ENCODE results near the gene PABPC1L2A. TPM values are rescaled to one million over a fixed set of nuclear protein-coding genes. Genes with fewer than 3 reads are reported as not detected.
"Not testable (repeated sequence)": the region's sequence is repeated elsewhere in the genome, so short reads cannot be mapped to it uniquely, and the experiment has no call there.

Gene PABPC1L2A
- total and polyA plus RNA-seq, 10 donors: 0.20 to 0.63 TPM; not detected in 8

DNA sequence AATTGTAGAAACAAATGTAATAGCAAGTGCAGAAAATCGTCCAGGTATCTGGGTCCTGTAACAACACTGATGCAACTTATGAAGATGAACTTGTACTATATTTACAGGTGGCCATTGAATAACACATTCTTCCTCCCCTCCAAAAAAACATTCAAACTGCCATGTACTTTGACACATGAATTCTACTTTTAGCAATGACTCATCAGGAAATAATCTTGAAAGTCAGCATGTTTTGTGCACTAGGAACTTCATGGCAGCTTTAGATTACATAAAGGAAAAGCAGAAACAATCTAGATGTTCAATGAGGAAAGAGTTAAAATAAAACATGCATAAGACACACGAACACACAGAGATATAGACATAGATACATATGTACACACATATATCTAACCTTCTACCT is 2.5 kb downstream of the PABPC1L2A start:
- no peak overlapping the region for H3K27ac ChIP-seq
- no peak for DNase-seq
- intact Hi-C loops (cut with DNase I; ENCODE audit: low total_unique reads): no loop called here
- TF ChIP-seq CTCF (IDR thresholded peaks at IDR 0.05 in 8 of 11, conservative IDR thresholded peaks at IDR 0.05 in 3 of 11) (no peak), POLR2AphosphoS5 (IDR thresholded peaks at IDR 0.05) (no peak), POLR2A (IDR thresholded peaks at IDR 0.05) (no peak)
- H3K4me1 ChIP-seq: no peaks in the 10 kb centered on the region
- H3K9me3 ChIP-seq: no peaks in the 10 kb centered on the region
- no peaks in the 10 kb centered on the region for H3K36me3 ChIP-seq
- no peak overlapping the region for H3K4me3 ChIP-seq
- WGBS, 5 donors: 12 to 36% (median 22%) methylated on average over 2 of the region's 2 CpGs
- H3K27me3 ChIP-seq (replicated peaks in 1 of 7): peaks cover 0 to 10% (median 0%) of the 10 kb centered on the region in 7 donors

- Histone ChIP-seq H3K27me3 (replicated peaks in 1 of 7) (no peaks in the 10 kb centered on the region), H3K27ac (no peak overlapping the region), H3K4me3 (no peak overlapping the region), H3K4me1 (no peaks in the 10 kb centered on the region), H3K36me3 (no peaks in the 10 kb centered on the region), H3K9me3 (peaks cover 0 to 42% (median 9%) of the 10 kb centered on the region in 8 donors)
- peak; percentile 59 for DNase-seq
- 89 to 96% (median 93%) methylated on average over 3 to 31 of the region's 31 CpGs for WGBS, 5 donors
- intact Hi-C loops (cut with DNase I; ENCODE audit: low total_unique reads): no loop called here
- TF ChIP-seq POLR2AphosphoS5 (IDR thresholded peaks at IDR 0.05) (no peak), CTCF (IDR thresholded peaks at IDR 0.05 in 8 of 11, conservative IDR thresholded peaks at IDR 0.05 in 3 of 11) (no peak), POLR2A (IDR thresholded peaks at IDR 0.05) (no peak)
These were observed 9.8 kb downstream of the PABPC1L2A start for GRCh38 chrX:73069365-73070035.

- peaks cover 0 to 43% (median 9%) of the 10 kb centered on the region in 8 donors for H3K9me3 ChIP-seq
- intact Hi-C loops (cut with DNase I; ENCODE audit: low total_unique reads): no loop called here
- no peaks in the 10 kb centered on the region for H3K4me1 ChIP-seq
- no peak overlapping the region for H3K27ac ChIP-seq
- no peaks in the 10 kb centered on the region for H3K36me3 ChIP-seq
- TF ChIP-seq POLR2AphosphoS5 (IDR thresholded peaks at IDR 0.05) (no peak), POLR2A (IDR thresholded peaks at IDR 0.05) (no peak), CTCF (IDR thresholded peaks at IDR 0.05 in 8 of 11, conservative IDR thresholded peaks at IDR 0.05 in 3 of 11) (no peak)
- WGBS, 5 donors: 91 to 99% (median 93%) methylated on average over 21 to 44 of the region's 44 CpGs; no CpG with 5 or more reads in 1 of the 5 donors
- DNase-seq: peak; percentile 67
- no peaks in the 10 kb centered on the region for H3K27me3 ChIP-seq (replicated peaks in 1 of 7)
- H3K4me3 ChIP-seq: no peak overlapping the region
These were observed 10.6 kb downstream of the PABPC1L2A start for GRCh38 chrX:73068467-73069364.

DNA sequence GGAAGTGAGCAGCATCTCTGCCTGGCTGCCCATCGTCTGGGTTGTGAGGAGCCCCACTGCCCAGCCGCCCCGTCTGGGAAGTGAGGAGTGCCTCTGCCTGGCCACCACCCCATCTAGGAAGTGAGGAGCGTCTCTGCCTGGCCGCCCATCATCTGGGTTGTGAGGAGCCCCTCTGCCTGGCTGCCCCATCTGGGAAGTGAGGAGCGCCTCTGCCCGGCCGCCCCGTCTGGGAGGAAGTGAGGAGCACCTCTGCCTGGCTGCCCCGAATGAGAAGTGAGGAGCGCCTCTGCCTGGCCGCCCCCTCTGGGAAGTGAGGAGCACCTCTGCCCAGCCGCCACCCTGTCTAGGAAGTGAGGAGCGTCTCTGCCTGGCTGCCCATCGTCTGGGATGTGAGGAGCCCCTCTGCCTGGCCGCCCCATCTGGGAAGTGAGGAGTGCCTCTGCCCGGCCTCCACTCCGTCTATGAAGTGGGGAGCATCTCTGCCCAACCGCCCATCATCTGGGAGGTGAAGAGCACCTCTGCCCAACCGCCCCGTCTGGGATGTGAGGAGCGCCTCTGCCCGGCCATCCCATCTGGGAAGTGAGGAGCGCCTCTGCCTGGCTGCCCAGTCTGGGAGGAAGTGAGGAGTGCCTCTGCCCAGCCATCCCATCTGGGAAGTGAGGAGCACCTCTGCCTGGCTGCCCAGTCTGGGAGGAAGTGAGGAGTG is 11.4 kb downstream of the PABPC1L2A start:
- H3K27me3 ChIP-seq (replicated peaks in 1 of 7); H3K4me1 ChIP-seq; H3K4me3 ChIP-seq; DNase-seq; H3K36me3 ChIP-seq; intact Hi-C loops (cut with DNase I; ENCODE audit: low total_unique reads); H3K27ac ChIP-seq: not testable (repeated sequence)
- peaks cover 0 to 43% (median 9%) of the 10 kb centered on the region in 8 donors for H3K9me3 ChIP-seq
- WGBS, 5 donors: 81 to 96% (median 89%) methylated on average over 19 to 24 of the region's 24 CpGs; no CpG with 5 or more reads in 1 of the 5 donors
